Measurements from ENCODE around the gene VSTM4.

VSTM4 gene

GRCh38 chr10:49132362-49132737 lies 17.0 kb upstream of the VSTM4 start:
- Histone ChIP-seq H3K79me2 (ENCODE audit: insufficient read depth, low read length) (no peaks in the 10 kb centered on the region), H4K20me1 (ENCODE audit: insufficient read depth, low read length, poor library complexity, severe bottlenecking) (no peaks in the 10 kb centered on the region), H3K9me2 (replicated peaks; ENCODE audit: low read depth, low read length) (no peaks in the 10 kb centered on the region), H3K4me3 (ENCODE audit: low read length, poor library complexity, severe bottlenecking) (no peak overlapping the region), H3K27me3 (ENCODE audit: insufficient read depth, low read length, poor library complexity, severe bottlenecking) (no peaks in the 10 kb centered on the region), H3K9me3 (ENCODE audit: insufficient read depth, low read depth, low read length) (no peaks in the 10 kb centered on the region; the same call in 1 of the 2 replicates), H3K9ac (ENCODE audit: low read depth, low read length, poor library complexity, severe bottlenecking) (no peak overlapping the region), H3K4me2 (ENCODE audit: low read depth, low read length, poor library complexity, severe bottlenecking) (no peak overlapping the region), H3K4me1 (ENCODE audit: insufficient read depth, low read length, poor library complexity, severe bottlenecking) (no peaks in the 10 kb centered on the region), H3F3A (ENCODE audit: low read depth) (no peaks in the 10 kb centered on the region), H3K36me3 (ENCODE audit: insufficient read depth, low read length) (no peaks in the 10 kb centered on the region), H2AFZ (ENCODE audit: low read length) (no peak overlapping the region)
- TF ChIP-seq EZH2phosphoT487 (IDR thresholded peaks at IDR 0.05; ENCODE audit: borderline replicate concordance) (no peak), CTCF (conservative IDR thresholded peaks at IDR 0.05; ENCODE audit: low read length) (no peak)

GRCh38 chr10:49131507-49132361 lies 16.4 kb upstream of the VSTM4 start:
- Histone ChIP-seq H3F3A (ENCODE audit: low read depth) (no peaks in the 10 kb centered on the region), H3K9ac (ENCODE audit: low read depth, low read length, poor library complexity, severe bottlenecking) (no peak overlapping the region), H3K4me2 (ENCODE audit: low read depth, low read length, poor library complexity, severe bottlenecking) (no peak overlapping the region), H2AFZ (ENCODE audit: low read length) (no peak overlapping the region), H3K27me3 (ENCODE audit: insufficient read depth, low read length, poor library complexity, severe bottlenecking) (no peaks in the 10 kb centered on the region), H3K36me3 (ENCODE audit: insufficient read depth, low read length) (no peaks in the 10 kb centered on the region), H3K4me1 (ENCODE audit: insufficient read depth, low read length, poor library complexity, severe bottlenecking) (no peaks in the 10 kb centered on the region), H4K20me1 (ENCODE audit: insufficient read depth, low read length, poor library complexity, severe bottlenecking) (no peaks in the 10 kb centered on the region), H3K79me2 (ENCODE audit: insufficient read depth, low read length) (no peaks in the 10 kb centered on the region), H3K9me2 (replicated peaks; ENCODE audit: low read depth, low read length) (no peaks in the 10 kb centered on the region), H3K4me3 (ENCODE audit: low read length, poor library complexity, severe bottlenecking) (no peak overlapping the region), H3K9me3 (ENCODE audit: insufficient read depth, low read depth, low read length) (no peaks in the 10 kb centered on the region; the same call in 1 of the 2 replicates)
- no peak for TF ChIP-seq CTCF (conservative IDR thresholded peaks at IDR 0.05; ENCODE audit: low read length)
- no peak for TF ChIP-seq EZH2phosphoT487 (IDR thresholded peaks at IDR 0.05; ENCODE audit: borderline replicate concordance)

- Histone ChIP-seq H3K4me2 (ENCODE audit: low read depth, low read length, poor library complexity, severe bottlenecking) (no peak overlapping the region), H2AFZ (ENCODE audit: low read length) (no peak overlapping the region), H3K79me2 (ENCODE audit: insufficient read depth, low read length) (no peaks in the 10 kb centered on the region), H3K36me3 (ENCODE audit: insufficient read depth, low read length) (no peaks in the 10 kb centered on the region), H3F3A (ENCODE audit: low read depth) (no peaks in the 10 kb centered on the region), H3K9me3 (ENCODE audit: insufficient read depth, low read depth, low read length) (no peaks in the 10 kb centered on the region), H3K9ac (ENCODE audit: low read depth, low read length, poor library complexity, severe bottlenecking) (no peak overlapping the region), H3K27me3 (ENCODE audit: insufficient read depth, low read length, poor library complexity, severe bottlenecking) (no peaks in the 10 kb centered on the region), H3K9me2 (replicated peaks; ENCODE audit: low read depth, low read length) (no peaks in the 10 kb centered on the region), H4K20me1 (ENCODE audit: insufficient read depth, low read length, poor library complexity, severe bottlenecking) (no peaks in the 10 kb centered on the region), H3K4me1 (ENCODE audit: insufficient read depth, low read length, poor library complexity, severe bottlenecking) (no peaks in the 10 kb centered on the region), H3K4me3 (ENCODE audit: low read length, poor library complexity, severe bottlenecking) (no peak overlapping the region)
- TF ChIP-seq EZH2phosphoT487 (IDR thresholded peaks at IDR 0.05; ENCODE audit: borderline replicate concordance): no peak
Measured at GRCh38 chr10:49129376-49129775, 14.1 kb upstream of the VSTM4 start.

DNA sequence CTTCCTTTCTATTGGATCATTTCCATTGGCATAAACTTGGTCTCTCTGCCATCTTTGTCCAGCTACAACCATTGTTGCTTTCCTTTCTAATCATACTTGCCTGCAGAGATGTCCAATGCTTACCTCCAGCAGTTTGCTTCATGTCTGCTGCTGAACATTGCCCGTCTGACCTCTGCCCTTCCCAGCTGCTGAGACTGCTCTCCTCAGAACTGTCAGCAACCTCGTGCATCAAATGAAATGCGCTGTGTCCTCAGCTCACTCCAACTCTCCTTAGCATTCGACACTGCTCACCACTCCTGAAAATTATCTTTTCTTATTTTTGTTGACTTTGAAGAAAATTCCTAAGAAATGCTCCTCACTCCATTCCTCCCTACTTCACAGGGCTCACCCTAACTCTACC lies 13.5 kb upstream of the VSTM4 start:
- Histone ChIP-seq H3K9me2 (replicated peaks; ENCODE audit: low read depth, low read length) (no peaks in the 10 kb centered on the region), H3F3A (ENCODE audit: low read depth) (no peaks in the 10 kb centered on the region), H3K4me3 (ENCODE audit: low read length, poor library complexity, severe bottlenecking) (no peak overlapping the region), H3K9me3 (ENCODE audit: insufficient read depth, low read depth, low read length) (no peaks in the 10 kb centered on the region), H3K79me2 (ENCODE audit: insufficient read depth, low read length) (no peaks in the 10 kb centered on the region), H3K4me1 (ENCODE audit: insufficient read depth, low read length, poor library complexity, severe bottlenecking) (no peaks in the 10 kb centered on the region), H3K36me3 (ENCODE audit: insufficient read depth, low read length) (no peaks in the 10 kb centered on the region), H3K9ac (ENCODE audit: low read depth, low read length, poor library complexity, severe bottlenecking) (no peak overlapping the region), H4K20me1 (ENCODE audit: insufficient read depth, low read length, poor library complexity, severe bottlenecking) (no peaks in the 10 kb centered on the region), H3K4me2 (ENCODE audit: low read depth, low read length, poor library complexity, severe bottlenecking) (no peak overlapping the region), H2AFZ (ENCODE audit: low read length) (no peak overlapping the region), H3K27me3 (ENCODE audit: insufficient read depth, low read length, poor library complexity, severe bottlenecking) (no peaks in the 10 kb centered on the region)
- TF ChIP-seq CTCF (conservative IDR thresholded peaks at IDR 0.05; ENCODE audit: low read length): no peak
- no peak for TF ChIP-seq EZH2phosphoT487 (IDR thresholded peaks at IDR 0.05; ENCODE audit: borderline replicate concordance)

Data from Loucy (cell line).